Uterus (tissue), 4 donors: ENCODE measurements around the gene CENPF. TPM values are rescaled to one million over a fixed set of nuclear protein-coding genes. Genes with fewer than 3 reads are reported as not detected.
"Not testable (repeated sequence)": the region's sequence is repeated elsewhere in the genome, so short reads cannot be mapped to it uniquely, and the experiment has no call there.

ENCODE experiments used
- DNase-seq, 2 donors: peaks; one replicate each; pipeline ENCODE4 v3.0.0-alpha.2; 2019 to 2020
- H3K27ac ChIP-seq, 2 donors: fragments of 200-600 bp; sonication (generic); 1 replicate in 1 of 2; 2 replicates in 1 of 2; pipeline ENCODE4 v1.5.1; 2016 to 2018
- H3K27me3 ChIP-seq, 2 donors: fragments of 200-600 bp; sonication (generic); one replicate each; pipeline ENCODE4 v1.5.1; 2018 to 2019; ENCODE audit warnings: control low read depth in 1 of 2
- H3K36me3 ChIP-seq, 2 donors: fragments of 200-600 bp; sonication (generic); one replicate each; pipeline ENCODE4 v1.5.1; 2019; ENCODE audit warnings: control low read depth in 1 of 2
- H3K4me1 ChIP-seq, 2 donors: fragments of 200-600 bp; sonication (generic); one replicate each; pipeline ENCODE4 v1.5.1; 2018 to 2019; ENCODE audit warnings: control low read depth in 1 of 2
- H3K4me3 ChIP-seq, 2 donors: fragments of 200-600 bp; sonication (generic); 1 replicate in 1 of 2; 2 replicates in 1 of 2; pipeline ENCODE4 v1.5.1; 2018 to 2019; ENCODE audit warnings: mild to moderate bottlenecking in 1 of 2
- H3K9me3 ChIP-seq, 2 donors: fragments of 200-600 bp; sonication (generic); one replicate each; pipeline ENCODE4 v1.5.1; 2019; ENCODE audit warnings: control low read depth in 1 of 2
- CTCF ChIP-seq, 4 experiments: fragments of 200-600 bp in 2 of 4; fragments of 450-650 bp in 2 of 4; sonication (generic) in 2 of 4; IDR thresholded peaks; one replicate each; pipeline ENCODE4 v1.5.1; 2016 to 2019; ENCODE audit warnings: antibody characterized with exemption in 4 of 4, mild to moderate bottlenecking in 2 of 4, moderate library complexity in 1 of 4
- POLR2A ChIP-seq, 2 donors: fragments of 450-650 bp; IDR thresholded peaks; one replicate each; pipeline ENCODE4 v1.6.1; 2016; ENCODE audit warnings: antibody characterized with exemption in 2 of 2, mild to moderate bottlenecking in 1 of 2, moderate library complexity in 1 of 2
- intact Hi-C: fragments of 100-400 bp; cut with DNase I; formaldehyde crosslinking; loops from one replicate; pipeline ENCODE4 v1.15.1; 2023; ENCODE audit warnings: low total_unique reads
- total RNA-seq, 4 donors: library from RNA; depleted of rRNA in 3 of 4; stranded (reverse); fragments of >200 nt in 3 of 4; gene quantifications; one replicate each; pipeline versions ENCODE4 v1.1.0 to v1.2.4, GENCODE V29; 2014 to 2023
- donor health status: DM: yes; HTN: yes; CAD: no.

The CENPF gene
- total RNA-seq, 4 donors from 2014 or later, result under 0.01 to 41.2 (median 5.7) TPM

- intact Hi-C loops, result no loop called here
Observed at GRCh38 chr1:214593158-214593557, 9.8 kb upstream of the CENPF start.

DNA sequence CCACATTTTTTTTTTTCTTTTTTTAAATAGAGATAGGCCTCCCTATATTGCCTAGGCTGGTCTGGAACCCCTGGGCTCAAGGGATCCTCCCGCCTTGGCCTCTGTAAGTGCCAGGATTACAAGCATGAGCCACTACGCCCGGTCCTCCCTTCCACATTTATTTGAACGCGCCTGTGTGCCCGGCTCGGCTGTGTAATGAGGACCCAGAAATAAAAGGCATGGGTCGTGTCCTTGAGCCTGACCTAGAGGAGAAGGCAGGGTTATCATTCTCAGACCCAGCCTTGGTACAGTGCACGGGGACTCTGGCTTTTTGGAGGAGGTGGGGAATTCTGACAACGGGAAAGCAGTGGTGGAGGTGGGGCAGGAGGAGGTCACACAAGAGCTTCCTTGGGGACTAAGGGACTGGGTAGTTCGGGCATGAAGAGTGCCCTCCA lies 841 bp downstream of the CENPF start:
- H3K9me3 ChIP-seq, result no peaks in the 10 kb centered on the region
- intact Hi-C loops, result no loop called here
- no peaks in the 10 kb centered on the region for H3K4me1 ChIP-seq
- peak overlapping the region; percentile 75 to 85 for H3K4me3 ChIP-seq
- H3K36me3 ChIP-seq, result no peaks in the 10 kb centered on the region
- H3K27me3 ChIP-seq, result no peaks in the 10 kb centered on the region
- TF ChIP-seq POLR2A (IDR thresholded peaks at IDR 0.05) (no peak), CTCF (IDR thresholded peaks at IDR 0.05) (no peak)
- DNase-seq, result no peak
- no peak overlapping the region for H3K27ac ChIP-seq

More at GRCh38 chr1:214593158-214593557, 9.8 kb upstream of the CENPF start:
- H3K36me3 ChIP-seq, result no peaks in the 10 kb centered on the region
- TF ChIP-seq POLR2A (IDR thresholded peaks at IDR 0.05) (no peak), CTCF (IDR thresholded peaks at IDR 0.05) (no peak)
- no peak overlapping the region for H3K4me3 ChIP-seq
- H3K4me1 ChIP-seq, result no peaks in the 10 kb centered on the region
- H3K9me3 ChIP-seq, result no peaks in the 10 kb centered on the region
- no peaks in the 10 kb centered on the region for H3K27me3 ChIP-seq
- H3K27ac ChIP-seq, result no peak overlapping the region
- DNase-seq, result no peak

DNA sequence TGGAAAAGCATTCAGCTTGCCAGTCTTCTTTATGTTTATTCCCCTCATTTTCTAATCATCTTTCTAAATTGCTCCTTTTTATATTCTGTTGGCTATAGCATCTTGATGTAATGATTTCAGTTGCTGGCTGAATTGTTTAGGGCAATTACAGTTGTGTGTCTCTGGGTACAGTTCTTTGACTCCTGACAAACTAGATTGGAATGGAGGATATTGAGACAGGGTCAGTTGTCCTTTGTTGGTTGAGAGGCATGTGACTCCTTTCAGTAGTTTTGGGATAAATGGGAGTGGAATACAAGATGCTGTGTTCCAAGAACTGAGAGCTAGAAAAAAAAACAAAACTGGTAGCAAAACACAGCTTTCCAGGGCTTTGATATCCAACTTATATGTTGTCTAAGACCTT lies 1.5 kb downstream of the CENPF start:
- H3K4me1 ChIP-seq, result no peaks in the 10 kb centered on the region
- no peaks in the 10 kb centered on the region for H3K9me3 ChIP-seq
- no peak for TF ChIP-seq POLR2A (IDR thresholded peaks at IDR 0.05)
- no peak for TF ChIP-seq CTCF (IDR thresholded peaks at IDR 0.05)
- H3K4me3 ChIP-seq, result no peak overlapping the region
- DNase-seq, result no peak
- intact Hi-C loops, result no loop called here
- H3K27ac ChIP-seq, result no peak overlapping the region
- H3K36me3 ChIP-seq, result no peaks in the 10 kb centered on the region
- H3K27me3 ChIP-seq, result no peaks in the 10 kb centered on the region

DNA sequence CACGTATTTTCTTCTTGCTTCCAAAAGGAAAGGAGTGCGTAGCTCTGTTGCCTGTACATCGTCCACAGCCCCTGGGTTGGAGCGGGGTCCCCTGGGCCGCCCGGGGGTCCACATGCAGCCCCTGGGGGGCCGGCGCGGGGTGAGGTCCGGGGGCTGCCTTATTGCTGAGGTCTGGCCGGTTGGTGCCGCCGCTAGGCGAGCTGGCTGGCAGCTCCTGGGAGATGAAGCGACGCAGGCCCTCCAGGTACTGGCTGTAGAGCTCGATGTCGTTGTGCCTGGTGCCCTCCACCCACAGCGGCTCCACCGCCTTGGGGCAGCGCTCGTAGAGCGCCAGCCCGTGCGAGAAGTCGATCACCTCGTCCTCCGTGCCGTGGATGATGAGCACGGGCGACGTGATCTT lies 2.5 kb downstream of the CENPF start:
- H3K27ac ChIP-seq, H3K36me3 ChIP-seq, H3K9me3 ChIP-seq, intact Hi-C loops, H3K27me3 ChIP-seq, H3K4me1 ChIP-seq, H3K4me3 ChIP-seq, DNase-seq: not testable (repeated sequence)

DNA sequence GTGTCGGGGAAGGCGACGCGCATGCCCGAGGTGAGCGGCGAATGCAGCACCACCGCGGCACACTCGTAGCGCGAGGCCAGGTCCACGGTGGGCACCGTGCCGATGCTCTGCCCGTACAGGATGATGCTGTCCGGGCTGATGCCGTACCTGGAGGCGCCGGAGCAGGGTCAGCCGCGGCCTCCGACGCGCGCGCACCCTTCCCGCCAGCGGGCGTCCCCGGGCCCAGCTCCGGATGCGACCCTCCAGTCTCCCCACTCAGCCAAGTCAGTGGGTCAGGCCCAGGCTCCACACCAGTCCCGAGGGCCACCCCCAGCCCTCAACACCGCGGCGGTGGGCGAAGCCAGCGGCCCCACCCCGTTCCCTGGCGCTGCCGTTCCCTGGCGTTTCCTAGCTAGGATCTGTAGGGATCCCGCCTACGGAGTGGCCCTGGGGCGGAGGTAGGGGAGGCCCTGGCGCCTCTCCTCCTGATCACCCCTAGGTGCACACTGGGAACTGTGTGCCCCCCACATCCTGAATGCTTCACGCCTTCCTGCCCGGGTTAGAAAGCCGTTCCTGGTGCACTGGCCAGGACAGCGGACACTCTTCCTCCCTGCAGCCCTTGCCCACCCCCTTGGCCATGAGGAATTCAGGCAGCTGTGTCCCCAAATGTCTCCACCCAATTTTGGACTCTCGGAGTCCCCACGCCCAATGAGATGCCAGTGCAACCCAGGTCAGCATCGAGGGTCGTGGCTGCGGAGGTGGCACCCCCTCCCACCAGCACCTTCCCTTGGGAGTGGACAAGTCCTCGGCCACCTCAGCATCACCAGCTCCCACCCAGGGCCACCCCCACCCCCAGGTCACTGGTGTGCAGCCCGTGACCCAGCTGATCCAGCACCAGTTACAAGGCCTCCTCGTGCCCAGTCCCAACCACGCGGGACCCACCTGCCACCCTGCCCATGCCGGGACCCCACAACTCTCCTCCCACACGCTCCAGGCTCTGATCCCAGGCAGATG lies 3.2 kb downstream of the CENPF start:
- H3K9me3 ChIP-seq, H3K4me3 ChIP-seq, DNase-seq, H3K4me1 ChIP-seq, intact Hi-C loops, H3K27me3 ChIP-seq, H3K36me3 ChIP-seq, H3K27ac ChIP-seq: not testable (repeated sequence)

- H3K27ac ChIP-seq, H3K4me3 ChIP-seq, H3K27me3 ChIP-seq, H3K9me3 ChIP-seq, H3K36me3 ChIP-seq, intact Hi-C loops, H3K4me1 ChIP-seq, DNase-seq: not testable (repeated sequence)
Observed at GRCh38 chr1:214607492-214608215, 4.7 kb downstream of the CENPF start.

- intact Hi-C loops, H3K27me3 ChIP-seq, DNase-seq, H3K27ac ChIP-seq, H3K4me1 ChIP-seq, H3K4me3 ChIP-seq, H3K9me3 ChIP-seq, H3K36me3 ChIP-seq: not testable (repeated sequence)
Observed at GRCh38 chr1:214608216-214608783, 5.3 kb downstream of the CENPF start.

DNA sequence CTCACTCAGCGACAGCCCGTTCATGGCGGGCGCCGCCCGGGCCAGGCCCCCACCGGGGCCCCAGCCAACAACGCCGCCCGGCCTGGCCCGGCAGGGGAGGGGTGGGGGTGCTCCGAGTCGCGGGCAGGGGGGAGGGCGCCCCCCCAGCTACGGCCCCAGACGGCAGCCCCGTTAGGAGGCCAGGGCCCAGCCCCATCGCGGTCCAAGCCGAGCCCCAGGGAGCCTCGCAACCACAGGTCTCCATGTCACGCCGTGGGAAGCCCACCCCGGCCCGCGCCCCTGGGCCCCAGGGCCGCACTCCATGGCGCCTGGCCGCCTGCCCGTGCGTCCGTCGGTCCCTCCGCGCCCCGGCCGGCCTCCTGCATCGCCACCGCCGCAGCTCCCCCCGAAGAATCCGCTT lies 5.8 kb downstream of the CENPF start:
- H3K4me3 ChIP-seq, H3K9me3 ChIP-seq, H3K36me3 ChIP-seq, H3K27ac ChIP-seq, DNase-seq, H3K27me3 ChIP-seq, intact Hi-C loops, H3K4me1 ChIP-seq: not testable (repeated sequence)
